IMR-90 (cell line): ENCODE results near the gene STKLD1. TPM values are rescaled to one million over a fixed set of nuclear protein-coding genes. Genes with fewer than 3 reads are reported as not detected.
A peak's percentile ranks its signal among the peaks of the same experiment; 100 is the strongest.

Experiments used
- ATAC-seq: fragments of 200-7000 bp; cut with Tn5 transposase; 2 replicates; pipeline ENCODE4 v1.9.1; 2020; ENCODE audit warnings: low read depth, mild to moderate bottlenecking, moderate library complexity
- BruUV-seq: library from RNA; stranded (reverse); fragments of 400-500 nt; replicated peaks from 2 replicates; lab custom pipeline; 2021; lab: Mats Ljungman, UMichigan
- CTCF ChIA-PET: fragments of 300-600 bp; formaldehyde crosslinking; extraction: SDS; loops from one replicate; lab custom pipeline; 2021; ENCODE audit warnings: antibody characterized with exemption; lab: Yijun Ruan, JAX
- POLR2A ChIA-PET: fragments of 300-600 bp; sonication (Branson Sonifier 250); formaldehyde crosslinking; loops from one replicate; lab custom pipeline; 2022; ENCODE audit warnings: antibody characterized with exemption; ENCODE audit not compliant: unreplicated experiment; lab: Charles Lee
- DNase-seq: peaks from one replicate; pipeline ENCODE4 v3.0.0; 2013
- H2AFZ ChIP-seq: replicated peaks from 2 replicates; pipeline ENCODE3; 2013; ENCODE audit warnings: low read length, mild to moderate bottlenecking; ENCODE audit not compliant: poor library complexity
- H2AK5ac ChIP-seq: 2 replicates; pipeline ENCODE4 v1.6.1; 2013; ENCODE audit warnings: low read depth, low read length, inconsistent platforms
- H2AK9ac ChIP-seq: replicated peaks from 2 replicates; pipeline ENCODE3; 2013; ENCODE audit warnings: mild to moderate bottlenecking, low read depth, low read length, moderate library complexity; ENCODE audit not compliant: poor library complexity
- H2BK120ac ChIP-seq: 2 replicates; pipeline ENCODE4 v1.6.1; 2013; ENCODE audit warnings: low read depth, low read length, inconsistent platforms
- H2BK15ac ChIP-seq: 3 replicates; pipeline ENCODE4 v1.6.1; 2013; ENCODE audit warnings: low read depth, low read length, inconsistent platforms
- H2BK20ac ChIP-seq: 2 replicates; pipeline ENCODE4 v1.6.1; 2013; ENCODE audit warnings: low read depth, mild to moderate bottlenecking, inconsistent platforms, low read length, moderate library complexity
- H2BK5ac ChIP-seq: 2 replicates; pipeline ENCODE4 v1.6.1; 2013; ENCODE audit warnings: mild to moderate bottlenecking, low read depth, low read length, inconsistent platforms; ENCODE audit not compliant: poor library complexity, severe bottlenecking
- H3K14ac ChIP-seq: replicated peaks from 2 replicates; pipeline ENCODE4 v1.6.1; 2013; ENCODE audit warnings: low read depth, low read length, inconsistent platforms
- H3K18ac ChIP-seq: 2 replicates; pipeline ENCODE4 v1.6.1; 2013; ENCODE audit warnings: low read depth, low read length, control low read depth
- H3K23ac ChIP-seq: 2 replicates; pipeline ENCODE4 v1.6.1; 2013; ENCODE audit warnings: low read depth, low read length, inconsistent platforms
- H3K27ac ChIP-seq: 2 replicates; pipeline ENCODE4 v1.5.1; 2013; ENCODE audit warnings: mild to moderate bottlenecking, control low read depth, low read length; ENCODE audit not compliant: insufficient read depth
- H3K27me3 ChIP-seq: 2 replicates; pipeline ENCODE4 v1.6.1; 2013; ENCODE audit warnings: low read length; ENCODE audit not compliant: control insufficient read depth, insufficient read depth
- H3K36me3 ChIP-seq: 2 replicates; pipeline ENCODE4 v1.6.1; 2013; ENCODE audit warnings: low read length, mixed read lengths; ENCODE audit not compliant: control insufficient read depth, insufficient read depth
- H3K4ac ChIP-seq: 2 replicates; pipeline ENCODE4 v1.6.1; 2013; ENCODE audit warnings: low read depth, low read length, inconsistent platforms
- H3K4me1 ChIP-seq: 2 replicates; pipeline ENCODE4 v1.6.1; 2013; ENCODE audit warnings: low read length, mixed read lengths; ENCODE audit not compliant: control insufficient read depth, insufficient read depth
- H3K4me2 ChIP-seq: 2 replicates; pipeline ENCODE4 v1.6.1; 2013; ENCODE audit warnings: low read depth, mild to moderate bottlenecking, control low read depth, low read length, moderate library complexity
- H3K4me3 ChIP-seq: 2 replicates; pipeline ENCODE4 v1.5.1; 2013; ENCODE audit warnings: low read depth, mild to moderate bottlenecking, control low read depth, low read length, moderate library complexity; ENCODE audit not compliant: insufficient read depth
- H3K56ac ChIP-seq: 2 replicates; pipeline ENCODE4 v1.6.1; 2013; ENCODE audit warnings: low read length, inconsistent platforms; ENCODE audit not compliant: insufficient read depth; ENCODE audit errors: extremely low read depth
- H3K79me1 ChIP-seq, 2 experiments: 2 replicates each; pipeline ENCODE4 v1.6.1; 2013; ENCODE audit warnings: low read length in 2 of 2, inconsistent platforms in 1 of 2, low read depth in 1 of 2
- H3K9ac ChIP-seq: 2 replicates; pipeline ENCODE4 v1.6.1; 2013; ENCODE audit warnings: low read depth, low read length, control low read depth
- H3K9me1 ChIP-seq: 2 replicates; pipeline ENCODE4 v1.6.1; 2013; ENCODE audit warnings: low read length, inconsistent platforms; ENCODE audit not compliant: insufficient read depth
- H3K9me3 ChIP-seq: 2 replicates; pipeline ENCODE4 v1.6.1; 2013; ENCODE audit warnings: low read length; ENCODE audit not compliant: control insufficient read depth, insufficient read depth
- H4K20me1 ChIP-seq: 2 replicates; pipeline ENCODE4 v1.6.1; 2013; ENCODE audit warnings: low read length, inconsistent platforms; ENCODE audit not compliant: insufficient read depth
- H4K5ac ChIP-seq: 2 replicates; pipeline ENCODE4 v1.6.1; 2013; ENCODE audit warnings: mild to moderate bottlenecking, low read depth, low read length, control low read depth
- H4K8ac ChIP-seq, 2 experiments: 2 replicates each; pipeline ENCODE4 v1.6.1; 2013; ENCODE audit warnings: low read depth in 2 of 2, low read length in 2 of 2, control low read depth in 1 of 2, inconsistent platforms in 1 of 2
- H4K91ac ChIP-seq: 2 replicates; pipeline ENCODE4 v1.6.1; 2013; ENCODE audit warnings: low read depth, low read length, inconsistent platforms; ENCODE audit not compliant: insufficient read depth
- CEBPB ChIP-seq: IDR thresholded peaks from 2 replicates; pipeline ENCODE4 v1.6.1; 2012; ENCODE audit warnings: low read depth, low read length, improper control_type of control experiment
- CHD1 ChIP-seq: IDR thresholded peaks from 2 replicates; pipeline ENCODE4 v1.6.1; 2012; ENCODE audit warnings: low read depth, low read length, improper control_type of control experiment
- MXI1 ChIP-seq: IDR thresholded peaks from 2 replicates; pipeline ENCODE4 v1.6.1; 2012; ENCODE audit warnings: low read depth, mild to moderate bottlenecking, low read length, moderate library complexity, borderline replicate concordance
- NFE2L2 ChIP-seq: fragments of 150-350 bp; IDR thresholded peaks from 2 replicates; pipeline ENCODE4 v1.6.1; 2016; ENCODE audit warnings: low read depth, mild to moderate bottlenecking, low read length
- POLR2A ChIP-seq: IDR thresholded peaks from 2 replicates; pipeline ENCODE4 v1.6.1; 2012; ENCODE audit warnings: mild to moderate bottlenecking, low read depth, low read length
- RAD21 ChIP-seq: IDR thresholded peaks from 2 replicates; pipeline ENCODE4 v1.6.1; 2012; ENCODE audit warnings: low read length, improper control_type of control experiment
- RFX5 ChIP-seq: IDR thresholded peaks from 2 replicates; pipeline ENCODE4 v1.8.0; 2012; ENCODE audit warnings: low read depth, mild to moderate bottlenecking, low read length, moderate library complexity
- SMC3 ChIP-seq: fragments of 150-350 bp; IDR thresholded peaks from 2 replicates; pipeline ENCODE4 v1.6.1; 2016; ENCODE audit warnings: low read depth, mild to moderate bottlenecking, antibody characterized with exemption, low read length, moderate library complexity
- WGBS, 2 experiments: methylation state at CpG; one replicate each; pipeline versions ENCODE4 v1.1.5 to v1.1.7; 2013; ENCODE audit warnings: missing lambda C conversion rate in 2 of 2; ENCODE audit not compliant: insufficient read length in 1 of 2; ENCODE audit errors: extremely low coverage in 2 of 2; 5-methylcytosine and 5-hydroxymethylcytosine counted together
- dilution Hi-C: fragments of 300-500 bp; cut with HindIII; formaldehyde crosslinking; loops from one replicate; pipeline ENCODE4 v1.14.3; 2018; ENCODE audit warnings: low sequenced_read_pairs; ENCODE audit not compliant: unreplicated experiment
- in situ Hi-C: fragments of 300-500 bp; cut with MboI; formaldehyde crosslinking; loops from 3 replicates; pipeline ENCODE4 v1.14.3; 2019; ENCODE audit warnings: low sequenced_read_pairs, inconsistent platforms, mixed read lengths
- intact Hi-C: fragments of 100-400 bp; cut with micrococcal nuclease; formaldehyde crosslinking; loops from 2 replicates; pipeline ENCODE4 v1.10.0; 2022
- polyA plus RNA-seq, 3 experiments: library from polyadenylated mRNA; depleted of rRNA; stranded (reverse); fragments of >200 nt; gene quantifications; 2 replicates each; pipeline ENCODE4 v1.2.3, GENCODE V29; 2012; ENCODE audit warnings: low replicate concordance in 1 of 3
- total RNA-seq: library from RNA; depleted of rRNA; stranded (reverse); fragments of >200 nt; gene quantifications from 2 replicates; pipeline ENCODE4 v1.2.3, GENCODE V29; 2012
- TF ChIP-seq, protein P1 (sequence below): fragments of 150-350 bp; IDR thresholded peaks from 2 replicates; pipeline ENCODE4 v1.6.1; 2016; ENCODE audit warnings: low read depth, mild to moderate bottlenecking, low read length, moderate library complexity, borderline replicate concordance
- TF ChIP-seq, protein P2 (sequence below): fragments of 150-350 bp; IDR thresholded peaks from 2 replicates; pipeline ENCODE4 v1.6.1; 2017; ENCODE audit warnings: mild to moderate bottlenecking, antibody characterized with exemption, low read length, low read depth

The STKLD1 gene
- total and polyA plus RNA-seq, 2 of the 4 experiments (the other 2 are of a cell fraction), result 0.54 to 0.65 TPM

- TF ChIP-seq POLR2A (no peak), NFE2L2 (no peak), SMC3 (no peak), CHD1 (no peak), RAD21 (no peak), RFX5 (no peak), CEBPB (no peak), MXI1 (no peak)
- TF ChIP-seq, protein P1, sequence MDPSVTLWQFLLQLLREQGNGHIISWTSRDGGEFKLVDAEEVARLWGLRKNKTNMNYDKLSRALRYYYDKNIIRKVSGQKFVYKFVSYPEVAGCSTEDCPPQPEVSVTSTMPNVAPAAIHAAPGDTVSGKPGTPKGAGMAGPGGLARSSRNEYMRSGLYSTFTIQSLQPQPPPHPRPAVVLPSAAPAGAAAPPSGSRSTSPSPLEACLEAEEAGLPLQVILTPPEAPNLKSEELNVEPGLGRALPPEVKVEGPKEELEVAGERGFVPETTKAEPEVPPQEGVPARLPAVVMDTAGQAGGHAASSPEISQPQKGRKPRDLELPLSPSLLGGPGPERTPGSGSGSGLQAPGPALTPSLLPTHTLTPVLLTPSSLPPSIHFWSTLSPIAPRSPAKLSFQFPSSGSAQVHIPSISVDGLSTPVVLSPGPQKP, result no peak
- TF ChIP-seq, protein P2, sequence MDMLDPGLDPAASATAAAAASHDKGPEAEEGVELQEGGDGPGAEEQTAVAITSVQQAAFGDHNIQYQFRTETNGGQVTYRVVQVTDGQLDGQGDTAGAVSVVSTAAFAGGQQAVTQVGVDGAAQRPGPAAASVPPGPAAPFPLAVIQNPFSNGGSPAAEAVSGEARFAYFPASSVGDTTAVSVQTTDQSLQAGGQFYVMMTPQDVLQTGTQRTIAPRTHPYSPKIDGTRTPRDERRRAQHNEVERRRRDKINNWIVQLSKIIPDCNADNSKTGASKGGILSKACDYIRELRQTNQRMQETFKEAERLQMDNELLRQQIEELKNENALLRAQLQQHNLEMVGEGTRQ, result no peak
- H3K4ac ChIP-seq, result peak overlapping the region; percentile 11; the same call in 1 of the 2 replicates
- H3K4me2 ChIP-seq, result peak overlapping the region; percentile 89
- ATAC-seq, result no peak
- ChIA-PET POLR2A (interaction anchor here (0.9 kb wide), 1 partner anchor 10 kb away, joined by 3 read pairs; the partner anchor contains the start of gene SURF6), CTCF (no interaction called here)
- 57% methylated on average over 12 of the region's 15 CpGs; no CpG with 5 or more reads in 1 of the 2 experiments for WGBS, 2 experiments
- in situ Hi-C loops, result no loop called here
- no peak overlapping the region for H2BK120ac ChIP-seq
- peaks cover 31 to 69% of the 10 kb centered on the region in 2 experiments for H3K79me1 ChIP-seq
- no peak overlapping the region for H3K18ac ChIP-seq
- H2AK9ac ChIP-seq, result peak overlapping the region; percentile 52
- H3K27ac ChIP-seq, result peak overlapping the region; percentile 16; the same call in 1 of the 2 replicates
- H3K23ac ChIP-seq, result peak overlapping the region; percentile 38; the same call in 1 of the 2 replicates
- no peak overlapping the region for H2BK20ac ChIP-seq
- dilution Hi-C loops, result no loop called here
- H2BK15ac ChIP-seq, result no peak overlapping the region
- H2BK5ac ChIP-seq, result no peak overlapping the region
- peaks cover 38% of the 10 kb centered on the region for H4K20me1 ChIP-seq
- no peak overlapping the region for H3K14ac ChIP-seq
- peak overlapping the region; percentile 44; the same call in 1 of the 2 replicates for H2AK5ac ChIP-seq
- intact Hi-C loops, result no loop called here
- H4K91ac ChIP-seq, result no peak overlapping the region
- peak overlapping the region; percentile 77 for H2AFZ ChIP-seq
- H4K8ac ChIP-seq, result no peak overlapping the region
- H3K9me3 ChIP-seq, result no peaks in the 10 kb centered on the region
- no TSS peak for BruUV-seq
- no peak for DNase-seq
- peaks cover 6% of the 10 kb centered on the region; the same call in 1 of the 2 replicates for H3K9me1 ChIP-seq
- H3K56ac ChIP-seq, result no peak overlapping the region
- H3K4me1 ChIP-seq, result peaks cover 16% of the 10 kb centered on the region
- H3K9ac ChIP-seq, result peak overlapping the region; percentile 75
- peak overlapping the region; percentile 74; the same call in 1 of the 2 replicates for H3K4me3 ChIP-seq
- H3K27me3 ChIP-seq, result no peaks in the 10 kb centered on the region
- no peak overlapping the region for H4K5ac ChIP-seq
- H3K36me3 ChIP-seq, result peaks cover 65% of the 10 kb centered on the region
Measured at GRCh38 chr9:133346021-133346785, 30.0 kb upstream of the STKLD1 start.
